Measurements from ENCODE around the gene CDK19.

Gene CDK19

DNA sequence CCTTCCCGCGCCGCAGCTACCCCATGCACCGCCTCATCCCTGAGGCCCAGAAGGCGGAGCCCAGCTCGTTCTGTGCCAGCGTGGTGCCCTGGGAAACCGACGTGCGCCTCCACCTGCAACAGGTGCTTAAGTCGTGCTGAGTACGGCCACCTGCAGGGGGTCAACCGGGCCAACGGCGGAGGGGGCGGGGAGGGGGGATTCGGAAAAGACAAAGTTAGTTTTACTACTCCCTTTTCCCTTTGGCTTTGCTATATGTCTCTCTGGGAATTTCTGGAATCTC is 168.9 kb downstream of the CDK19 start:
- DNase-seq = no peak
- intact Hi-C loops (cut with DNase I; ENCODE audit: low total_unique reads) = no loop called here
- no peak overlapping the region for H3K27ac ChIP-seq

DNA sequence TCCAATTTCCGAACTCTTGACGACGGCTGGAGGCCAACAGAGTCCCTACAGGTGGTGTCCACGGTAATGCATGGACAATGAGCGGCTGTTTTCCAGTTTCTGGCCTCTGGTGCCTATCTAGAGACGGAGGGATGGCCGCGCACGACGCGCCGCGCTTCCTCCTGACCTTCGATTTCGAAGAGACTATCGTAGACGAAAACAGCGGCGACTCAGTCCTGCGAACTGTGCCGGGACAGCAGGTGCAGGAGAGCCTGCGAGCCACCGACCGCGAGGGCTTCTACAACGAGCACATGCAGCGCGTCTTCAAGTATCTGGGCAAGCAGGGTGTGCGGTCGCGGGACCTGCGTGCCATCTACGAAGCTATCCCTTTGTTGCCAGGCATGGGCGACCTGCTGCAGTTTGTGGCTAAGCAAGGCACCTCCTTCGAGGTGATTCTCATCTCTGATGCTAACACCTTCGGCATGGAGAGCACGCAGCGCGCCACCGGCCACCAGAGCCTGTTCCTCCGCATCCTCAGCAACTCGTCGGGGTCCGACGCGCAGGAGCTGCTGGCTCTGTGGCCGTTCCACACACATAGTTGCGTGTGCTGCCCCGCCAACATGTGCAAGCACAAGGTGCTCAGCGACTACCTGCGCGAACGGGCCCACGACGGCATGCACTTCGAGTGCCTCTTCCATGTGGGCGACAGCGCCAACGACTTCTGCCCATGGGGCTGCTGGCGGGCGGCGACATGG is 169.4 kb downstream of the CDK19 start:
- Histone ChIP-seq H3K36me3 (peaks cover 10 to 12% (median 10%) of the 10 kb centered on the region in 3 donors), H3K27ac (no peak overlapping the region), H3K27me3 (no peaks in the 10 kb centered on the region), H3K4me1 (peaks cover 0 to 16% (median 3%) of the 10 kb centered on the region in 4 donors), H3K4me3 (no peak overlapping the region), H3K9me3 (no peaks in the 10 kb centered on the region)
- intact Hi-C loops (cut with DNase I; ENCODE audit: low total_unique reads) = no loop called here
- TF ChIP-seq, protein P1, sequence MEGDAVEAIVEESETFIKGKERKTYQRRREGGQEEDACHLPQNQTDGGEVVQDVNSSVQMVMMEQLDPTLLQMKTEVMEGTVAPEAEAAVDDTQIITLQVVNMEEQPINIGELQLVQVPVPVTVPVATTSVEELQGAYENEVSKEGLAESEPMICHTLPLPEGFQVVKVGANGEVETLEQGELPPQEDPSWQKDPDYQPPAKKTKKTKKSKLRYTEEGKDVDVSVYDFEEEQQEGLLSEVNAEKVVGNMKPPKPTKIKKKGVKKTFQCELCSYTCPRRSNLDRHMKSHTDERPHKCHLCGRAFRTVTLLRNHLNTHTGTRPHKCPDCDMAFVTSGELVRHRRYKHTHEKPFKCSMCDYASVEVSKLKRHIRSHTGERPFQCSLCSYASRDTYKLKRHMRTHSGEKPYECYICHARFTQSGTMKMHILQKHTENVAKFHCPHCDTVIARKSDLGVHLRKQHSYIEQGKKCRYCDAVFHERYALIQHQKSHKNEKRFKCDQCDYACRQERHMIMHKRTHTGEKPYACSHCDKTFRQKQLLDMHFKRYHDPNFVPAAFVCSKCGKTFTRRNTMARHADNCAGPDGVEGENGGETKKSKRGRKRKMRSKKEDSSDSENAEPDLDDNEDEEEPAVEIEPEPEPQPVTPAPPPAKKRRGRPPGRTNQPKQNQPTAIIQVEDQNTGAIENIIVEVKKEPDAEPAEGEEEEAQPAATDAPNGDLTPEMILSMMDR (IDR thresholded peaks at IDR 0.05) = no peak
- no peak for DNase-seq

More for the DNA sequence above, 168.9 kb downstream of the CDK19 start:
- Histone ChIP-seq H3K4me3 (no peak overlapping the region), H3K4me1 (peaks cover 0 to 20% (median 3%) of the 10 kb centered on the region in 4 donors), H3K27me3 (no peaks in the 10 kb centered on the region), H3K36me3 (peaks cover 10 to 12% (median 10%) of the 10 kb centered on the region in 3 donors), H3K9me3 (no peaks in the 10 kb centered on the region)
- TF ChIP-seq, protein P1 (IDR thresholded peaks at IDR 0.05) = no peak

GRCh38 chr6:110643175-110643574 is 172.1 kb downstream of the CDK19 start:
- Histone ChIP-seq H3K9me3 (no peaks in the 10 kb centered on the region), H3K36me3 (peaks cover 10 to 12% (median 10%) of the 10 kb centered on the region in 3 donors), H3K4me1 (no peaks in the 10 kb centered on the region), H3K27ac (no peak overlapping the region), H3K4me3 (no peak overlapping the region), H3K27me3 (no peaks in the 10 kb centered on the region)
- DNase-seq = no peak
- TF ChIP-seq, protein P1 (IDR thresholded peaks at IDR 0.05) = no peak
- intact Hi-C loops (cut with DNase I; ENCODE audit: low total_unique reads) = no loop called here

GRCh38 chr6:110642711-110643110 is 172.6 kb downstream of the CDK19 start:
- H3K27ac ChIP-seq = no peak overlapping the region
- H3K9me3 ChIP-seq = no peaks in the 10 kb centered on the region
- no peak for DNase-seq
- H3K36me3 ChIP-seq = peaks cover 10 to 13% (median 10%) of the 10 kb centered on the region in 3 donors
- H3K4me3 ChIP-seq = no peak overlapping the region
- intact Hi-C loops (cut with DNase I; ENCODE audit: low total_unique reads) = no loop called here
- no peaks in the 10 kb centered on the region for H3K27me3 ChIP-seq
- H3K4me1 ChIP-seq = no peaks in the 10 kb centered on the region
- TF ChIP-seq, protein P1 (IDR thresholded peaks at IDR 0.05) = no peak

DNA sequence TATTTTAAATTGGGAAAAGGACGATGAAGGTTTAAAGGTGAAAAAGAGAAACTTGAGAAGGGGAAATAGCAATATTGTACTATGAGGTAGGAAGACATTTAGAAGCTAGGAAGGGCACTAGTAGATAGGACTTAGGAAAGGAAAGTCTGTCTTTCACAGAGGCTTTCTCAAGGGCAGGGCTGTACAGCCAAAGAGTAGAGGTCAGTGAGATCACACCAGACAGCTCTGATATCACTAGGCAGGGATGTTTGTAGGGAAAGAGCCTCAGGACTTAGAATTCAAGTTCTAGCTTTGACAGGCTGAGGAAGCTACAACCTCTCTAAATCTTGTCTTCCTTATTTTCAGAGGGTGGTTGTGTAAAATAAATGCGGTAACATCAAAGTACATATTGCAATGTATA is 178.5 kb downstream of the CDK19 start:
- no peak overlapping the region for H3K27ac ChIP-seq
- intact Hi-C loops (cut with DNase I; ENCODE audit: low total_unique reads) = no loop called here
- H3K9me3 ChIP-seq = no peaks in the 10 kb centered on the region

More for the DNA sequence above, 178.5 kb downstream of the CDK19 start:
- no peak overlapping the region for H3K4me3 ChIP-seq
- TF ChIP-seq, protein P1 (IDR thresholded peaks at IDR 0.05) = no peak
- peaks cover 0 to 11% (median 0%) of the 10 kb centered on the region in 3 donors for H3K36me3 ChIP-seq
- H3K4me1 ChIP-seq = no peaks in the 10 kb centered on the region
- H3K27me3 ChIP-seq = no peaks in the 10 kb centered on the region
- DNase-seq = no peak
